Hematopoietic multipotent progenitor cell treated with erythropoietin and hydrocortisone succinate and interleukin-3 and kit ligand, for 4 days (in vitro differentiated cells): ENCODE data around the gene ZNF862.
"Not testable (repeated sequence)": the region's sequence is repeated elsewhere in the genome, so short reads cannot be mapped to it uniquely, and the experiment has no call there.

ENCODE experiments used
- DNase-seq: peaks from one replicate; pipeline ENCODE4 v3.0.0-alpha.2; 2015

ZNF862 gene

DNA sequence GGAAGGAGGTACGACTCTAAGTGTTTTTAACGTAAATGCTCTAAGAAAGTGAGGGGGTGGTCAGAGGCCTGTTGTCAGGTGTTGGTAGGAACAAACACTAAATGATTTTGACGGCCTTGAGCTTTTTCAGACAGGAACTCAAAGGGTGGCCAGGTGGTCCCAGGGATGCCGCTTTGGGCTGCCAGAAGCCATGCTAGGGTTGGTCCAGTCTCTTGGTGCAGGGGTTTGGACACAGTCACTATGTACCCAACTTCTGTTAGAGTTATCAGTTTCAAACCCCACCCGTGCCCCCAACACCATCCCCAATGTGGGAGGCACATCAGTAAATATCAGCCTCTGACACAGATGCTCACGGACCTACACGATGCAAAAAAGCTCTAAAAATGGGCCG is 44.9 kb downstream of the ZNF862 start:
- no peak for DNase-seq

DNA sequence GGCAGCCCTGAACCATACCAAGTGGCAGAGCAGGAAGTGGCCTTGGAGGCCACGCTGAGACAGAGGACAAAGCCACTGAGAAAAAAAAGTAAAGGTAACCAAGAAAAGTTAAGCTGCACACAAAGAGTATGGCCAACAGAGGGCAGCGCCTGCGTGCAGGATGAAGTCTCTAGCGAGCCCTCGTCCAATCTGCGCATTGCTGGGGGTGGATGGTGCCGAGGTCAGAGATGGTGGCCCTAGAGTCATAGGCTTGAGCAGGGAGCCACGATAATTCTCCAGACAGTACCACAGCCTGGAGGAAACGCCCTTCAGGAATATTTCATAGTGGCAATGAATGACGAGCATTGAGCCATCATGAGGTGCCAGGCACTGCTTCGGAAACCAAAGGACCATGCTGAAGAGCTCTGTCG is 45.3 kb downstream of the ZNF862 start:
- DNase-seq: peak; percentile 84

DNA sequence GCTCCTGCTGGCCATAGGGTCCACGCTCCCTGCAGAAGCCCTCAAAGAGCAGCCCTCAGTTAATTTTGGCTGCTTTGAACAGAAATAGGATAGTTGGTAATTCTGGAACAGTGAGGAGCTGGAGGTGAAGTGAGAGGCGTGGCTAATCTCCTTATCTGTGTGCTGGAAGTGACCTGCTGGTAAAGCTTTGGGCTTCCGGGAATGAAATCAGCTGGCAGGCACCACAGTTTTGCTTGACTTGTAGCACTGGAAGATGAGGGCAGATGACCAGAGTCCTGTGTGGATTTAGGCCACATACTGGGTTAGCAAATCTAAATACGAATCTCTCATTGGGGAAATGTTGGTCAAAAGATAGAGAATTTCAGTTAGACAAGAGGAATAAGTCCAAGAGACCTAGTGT is 45.8 kb downstream of the ZNF862 start:
- DNase-seq: no peak

DNA sequence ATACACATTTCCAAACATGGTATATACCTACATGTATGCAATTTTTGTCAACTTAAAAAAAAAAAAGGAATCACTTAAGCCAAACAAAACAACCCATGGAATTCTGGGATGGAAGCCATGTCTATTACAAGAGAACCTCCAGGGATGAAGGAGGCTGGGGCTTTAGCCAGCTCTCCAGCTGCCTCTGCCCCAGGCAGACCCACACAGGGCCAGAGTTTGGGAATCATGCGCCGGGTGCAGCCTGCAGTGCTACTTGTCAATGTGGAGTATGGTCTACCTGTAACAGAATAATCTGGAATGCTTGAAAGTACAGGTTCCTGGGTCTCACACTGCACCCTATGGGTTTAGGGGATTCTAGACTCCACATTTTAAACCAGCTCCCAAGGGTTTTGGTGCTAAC is 46.4 kb downstream of the ZNF862 start:
- DNase-seq: no peak

DNA sequence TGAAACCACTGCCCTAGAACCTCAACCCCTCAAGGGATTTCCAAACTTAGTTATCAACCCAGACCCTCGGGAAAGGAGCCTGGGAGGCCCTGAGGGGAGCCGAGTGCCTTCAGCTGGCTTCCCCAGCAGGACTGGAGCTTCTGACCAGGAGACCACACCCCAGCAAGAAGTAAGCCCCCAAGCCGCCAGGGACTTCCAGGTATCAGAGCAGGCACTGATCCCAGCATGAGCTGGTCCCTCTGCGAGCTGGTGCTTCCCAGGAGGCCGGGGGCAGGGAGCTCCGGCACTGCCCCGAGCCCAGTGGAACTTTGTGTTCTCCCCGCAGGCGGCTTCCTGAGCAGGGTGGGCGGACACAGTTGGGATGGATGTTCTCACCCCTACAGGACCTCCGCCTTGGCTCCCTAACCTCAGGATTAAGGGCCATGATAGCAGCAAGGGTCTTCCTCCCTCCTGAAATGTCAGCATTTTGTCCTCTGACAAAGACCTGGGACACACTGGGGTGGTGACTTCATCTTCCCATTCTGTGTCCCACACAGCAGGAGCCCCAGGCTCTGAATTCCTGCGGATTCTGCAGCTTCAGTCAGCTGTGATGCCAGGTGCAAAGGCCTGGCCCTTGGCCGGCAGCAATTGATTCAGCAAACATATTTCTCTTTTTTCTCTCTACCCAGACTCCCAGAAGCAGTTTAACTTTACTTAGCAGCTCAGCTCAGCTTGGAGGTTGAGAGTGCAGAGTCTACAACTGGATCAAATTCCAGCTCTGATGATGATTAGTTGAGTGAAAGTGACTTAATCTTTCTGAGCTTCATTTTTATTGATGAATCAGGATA is 47.2 kb downstream of the ZNF862 start:
- no peak for DNase-seq

DNA sequence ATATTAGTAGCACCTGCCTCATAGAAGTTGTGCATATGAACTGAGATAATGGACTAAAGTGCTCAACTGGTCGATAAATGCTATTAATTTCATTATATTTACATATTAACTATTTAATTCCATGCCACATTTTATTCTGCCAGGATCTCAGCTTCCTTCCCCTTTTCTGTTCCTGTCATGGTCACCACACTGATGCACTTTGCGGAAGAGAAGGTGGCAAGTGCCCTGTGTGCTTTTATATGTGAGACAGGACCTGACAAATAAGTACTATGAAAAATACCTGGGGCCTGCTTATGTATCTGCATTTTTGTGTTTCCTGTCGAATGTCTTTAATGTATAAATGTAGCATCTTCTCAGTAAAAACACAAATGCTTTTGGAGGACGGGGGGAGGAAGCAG is 47.8 kb downstream of the ZNF862 start:
- DNase-seq: peak; percentile 45

DNA sequence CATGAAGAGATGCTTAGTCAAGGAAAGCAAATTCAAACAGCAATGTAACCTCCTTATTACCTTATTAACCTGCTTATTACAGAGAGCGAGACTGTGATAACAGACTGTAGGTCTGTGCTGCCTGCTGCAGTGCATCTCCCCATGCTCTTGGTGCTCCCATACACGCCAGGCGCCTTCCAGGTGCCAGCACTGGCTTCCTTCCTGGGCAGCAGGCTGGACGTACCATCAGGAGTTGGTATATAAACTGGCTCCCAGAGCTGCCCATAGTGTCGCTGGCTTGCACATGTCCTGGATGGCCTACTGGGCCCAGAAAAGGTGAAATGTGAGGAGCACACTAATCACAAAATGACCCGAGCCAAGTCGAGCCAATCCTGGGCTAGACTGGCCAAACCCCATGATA is 49.1 kb downstream of the ZNF862 start:
- DNase-seq: no peak

DNA sequence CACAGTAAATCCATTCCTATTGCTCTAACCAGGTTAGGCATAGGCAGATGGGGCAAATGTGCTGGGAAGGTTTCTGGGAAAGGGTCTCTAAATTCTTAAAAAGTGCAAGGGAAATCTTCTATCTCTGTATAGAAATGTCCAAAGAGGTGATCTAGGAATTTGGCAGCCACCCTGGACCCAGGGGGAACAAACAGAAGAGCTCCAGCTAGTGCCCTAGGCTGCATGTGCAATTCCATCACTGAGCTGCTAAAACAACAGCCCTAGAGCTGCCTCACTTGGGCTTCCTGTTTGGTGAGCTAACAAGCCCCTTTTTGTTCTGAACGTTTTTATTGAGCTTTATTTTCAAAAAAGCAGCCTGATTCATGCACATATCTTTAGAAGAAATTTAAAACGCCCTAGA is 52.5 kb downstream of the ZNF862 start:
- DNase-seq: not testable (repeated sequence)

DNA sequence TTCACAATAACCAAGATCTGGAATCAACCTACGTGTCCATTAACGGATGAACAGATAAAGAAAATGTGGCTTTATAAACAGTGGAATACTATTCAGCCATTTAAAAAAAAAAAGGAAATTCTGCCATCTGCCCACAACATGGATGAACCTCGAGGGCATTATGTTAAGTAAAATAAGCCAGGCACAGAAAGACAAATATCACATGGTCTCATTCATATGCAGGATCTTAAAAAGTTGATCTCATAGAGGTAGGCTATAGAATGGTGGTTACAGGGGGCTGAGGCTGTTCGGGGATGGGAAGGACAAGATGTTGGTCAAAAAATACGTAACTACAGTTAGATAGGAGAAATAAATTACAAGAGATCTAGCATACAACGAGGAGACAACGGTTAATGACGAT is 56.8 kb downstream of the ZNF862 start:
- not testable (repeated sequence) for DNase-seq

DNA sequence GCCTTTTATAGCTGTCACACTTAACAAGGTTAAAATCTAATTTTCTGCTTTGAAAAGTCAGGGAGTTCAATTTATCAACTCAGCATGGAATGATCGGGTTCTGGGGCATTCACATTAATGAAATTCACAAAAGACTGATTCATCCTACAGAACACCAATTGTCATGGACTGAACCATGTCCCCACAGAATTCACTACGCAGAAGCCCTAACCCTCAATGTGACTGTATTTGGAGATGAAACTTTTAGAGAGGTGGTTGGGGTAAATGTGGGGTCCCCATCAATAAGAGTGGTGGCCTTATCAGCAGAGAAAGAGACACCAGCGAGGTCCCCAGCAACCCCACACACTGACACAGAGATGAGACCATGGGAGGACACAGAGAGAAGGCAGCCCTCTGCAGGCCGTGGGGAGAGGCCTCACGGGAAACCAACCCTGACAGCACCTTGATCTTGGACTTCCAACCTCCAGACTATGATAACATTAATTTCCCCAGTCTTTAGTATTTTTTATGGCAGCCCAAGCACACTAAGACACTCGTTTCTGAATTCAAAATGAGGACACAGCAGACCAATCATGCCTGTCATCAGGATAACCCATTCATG is 69.7 kb downstream of the ZNF862 start:
- DNase-seq: not testable (repeated sequence)

DNA sequence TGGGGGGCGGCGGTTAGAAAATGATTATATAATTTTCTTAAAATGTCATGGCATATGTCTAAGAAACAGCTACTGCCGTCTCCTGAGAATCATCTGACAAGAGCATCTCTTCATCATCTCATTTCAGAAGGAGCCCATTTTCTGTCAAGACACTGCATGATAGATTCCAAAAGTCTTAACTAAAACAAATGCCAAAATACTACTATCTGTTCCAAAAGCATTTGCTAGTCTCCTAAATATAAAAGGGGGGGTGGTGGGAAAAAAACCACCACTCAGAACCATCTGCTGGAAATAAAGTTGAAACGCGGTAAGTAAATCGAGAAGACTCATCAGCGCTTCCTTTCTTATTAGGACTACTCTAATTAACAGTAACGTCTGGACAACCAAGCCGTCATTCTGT is 72.0 kb downstream of the ZNF862 start:
- DNase-seq: not testable (repeated sequence)

DNA sequence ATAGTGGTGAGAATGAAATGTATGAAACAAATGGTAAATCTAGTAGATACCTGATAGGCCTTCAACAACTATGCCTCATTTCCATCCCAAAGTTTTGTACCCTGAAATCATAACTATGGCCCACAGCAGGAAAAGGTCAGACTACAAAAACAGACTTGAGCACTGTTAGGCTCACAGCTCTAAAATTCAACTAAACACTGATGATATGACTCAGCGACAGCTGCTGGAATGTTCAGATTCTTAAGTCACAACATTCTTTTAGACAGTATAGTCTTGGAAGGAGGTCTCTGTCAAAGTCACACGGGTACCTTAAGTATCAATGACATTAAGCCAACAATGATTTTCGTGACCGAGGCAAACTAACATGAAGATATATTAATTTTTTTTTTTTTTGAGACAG is 74.0 kb downstream of the ZNF862 start:
- DNase-seq: not testable (repeated sequence)
